GM12892 (cell line): ENCODE results near the gene PKP3.

Experiments used
- POLR2A ChIP-seq: IDR thresholded peaks from 2 replicates; pipeline ENCODE4 v1.6.1; 2011; ENCODE audit warnings: low read depth, low read length, control low read depth
- POLR2AphosphoS5 ChIP-seq: IDR thresholded peaks from 2 replicates; pipeline ENCODE4 v1.6.1; 2011; ENCODE audit warnings: low read depth, low read length, control low read depth
- TAF1 ChIP-seq: IDR thresholded peaks from 2 replicates; pipeline ENCODE4 v1.6.1; 2011; ENCODE audit warnings: low read depth, mild to moderate bottlenecking, control low read depth, low read length, borderline replicate concordance

DNA sequence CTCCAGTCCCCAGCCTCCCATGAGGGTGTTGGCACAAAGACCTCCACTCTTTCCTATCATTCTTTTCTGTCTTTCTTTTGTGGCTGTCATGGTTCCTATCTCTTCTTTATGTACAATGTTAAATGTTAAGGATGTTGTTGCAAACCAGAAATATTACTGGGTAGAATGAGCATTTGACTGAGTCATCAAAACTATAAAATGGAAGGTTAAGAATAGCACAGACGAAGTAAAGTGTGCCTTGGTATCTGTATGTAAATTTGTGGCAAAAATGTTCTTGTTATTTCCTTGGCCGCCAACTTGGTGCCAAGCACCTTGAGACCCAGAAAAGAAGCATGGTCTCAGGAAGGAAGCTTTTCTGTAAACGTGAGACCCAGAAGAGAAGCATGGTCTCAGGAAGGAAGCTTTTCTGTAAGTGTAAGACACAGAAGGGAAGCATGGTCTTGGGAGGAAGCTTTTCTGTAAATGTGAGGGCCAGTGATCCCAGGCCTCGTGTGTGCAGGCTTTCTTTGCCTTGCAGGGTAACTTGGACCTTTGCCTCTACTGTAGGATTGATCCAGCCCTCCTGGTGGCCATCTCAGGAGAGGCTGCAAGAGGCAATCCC is 6.7 kb upstream of the PKP3 start:
- TF ChIP-seq TAF1: no peak
- no peak for TF ChIP-seq POLR2A
- no peak for TF ChIP-seq POLR2AphosphoS5
